GM18907 (cell line): ENCODE results near the gene AIG1.
A peak's percentile ranks its signal among the peaks of the same experiment; 100 is the strongest.

Experiments used
- ATAC-seq: cut with Tn5 transposase; IDR thresholded peaks from one replicate; pipeline ENCODE4 v1.9.1; 2021; ENCODE audit warnings: mild to moderate bottlenecking, moderate library complexity; ENCODE audit not compliant: unreplicated experiment

The AIG1 gene

GRCh38 chr6:143261899-143262436 is 201.3 kb downstream of the AIG1 start:
- ATAC-seq: no peak

DNA sequence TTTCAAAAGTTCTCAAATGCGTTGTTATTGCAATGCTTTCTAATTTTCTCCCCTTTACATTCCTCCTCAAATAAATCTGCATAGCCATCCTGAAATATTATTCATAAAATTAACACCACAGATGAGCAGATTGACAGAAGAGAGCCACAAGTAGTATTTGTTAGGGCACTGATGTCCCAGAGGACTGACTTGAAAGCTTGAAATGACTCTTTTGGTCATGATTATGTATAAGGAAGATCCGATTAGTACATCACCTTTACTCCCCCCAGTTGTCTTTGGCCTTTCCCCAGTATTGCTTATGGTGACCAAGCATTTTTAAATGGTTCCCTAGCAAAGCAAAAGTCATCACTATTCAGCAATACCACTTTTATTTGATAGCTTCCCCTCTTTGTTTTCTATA is 202.2 kb downstream of the AIG1 start:
- peak; percentile 71 for ATAC-seq

- no peak for ATAC-seq
Measured at GRCh38 chr6:143264379-143264778, 203.7 kb downstream of the AIG1 start.

DNA sequence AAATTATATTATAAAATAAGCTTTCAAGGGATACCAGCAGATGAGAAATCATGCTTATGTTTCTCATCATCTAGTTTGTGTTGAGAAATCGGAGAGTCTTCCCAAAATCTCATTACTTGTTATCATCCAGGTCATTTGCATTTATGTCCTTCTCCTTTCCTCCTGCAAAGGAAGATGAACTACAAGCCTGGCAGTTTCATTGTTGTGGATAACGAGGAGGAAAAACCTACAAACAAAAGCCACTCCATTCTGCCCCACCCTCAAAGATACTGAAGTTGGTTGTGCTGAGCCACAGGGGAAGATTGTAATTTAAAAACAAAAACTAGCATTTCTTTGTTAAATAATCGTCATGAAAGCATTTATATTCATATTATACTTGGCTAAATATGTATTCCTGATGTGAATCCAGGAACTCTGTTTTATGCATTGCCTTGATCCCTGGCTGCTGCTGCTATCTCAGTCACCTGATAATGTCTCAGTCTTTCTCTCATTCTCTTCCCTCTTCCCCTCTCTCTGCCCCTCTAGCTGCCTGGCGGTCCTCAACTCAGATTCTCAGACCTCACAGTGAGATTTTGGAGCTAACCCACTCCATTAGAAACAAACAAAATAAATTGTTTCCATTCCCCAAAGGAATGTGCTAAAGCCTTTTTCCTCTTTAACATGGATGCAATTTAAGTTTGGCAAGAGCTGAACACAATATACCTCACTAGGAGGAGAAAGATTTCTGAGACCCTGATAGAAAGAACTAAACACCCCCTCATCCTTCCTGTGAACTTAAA is 204.5 kb downstream of the AIG1 start:
- ATAC-seq: no peak

GRCh38 chr6:143267760-143268159 is 207.1 kb downstream of the AIG1 start:
- ATAC-seq: no peak

GRCh38 chr6:143268439-143268838 is 207.8 kb downstream of the AIG1 start:
- no peak for ATAC-seq

GRCh38 chr6:143270026-143270425 is 209.3 kb downstream of the AIG1 start:
- ATAC-seq: no peak

DNA sequence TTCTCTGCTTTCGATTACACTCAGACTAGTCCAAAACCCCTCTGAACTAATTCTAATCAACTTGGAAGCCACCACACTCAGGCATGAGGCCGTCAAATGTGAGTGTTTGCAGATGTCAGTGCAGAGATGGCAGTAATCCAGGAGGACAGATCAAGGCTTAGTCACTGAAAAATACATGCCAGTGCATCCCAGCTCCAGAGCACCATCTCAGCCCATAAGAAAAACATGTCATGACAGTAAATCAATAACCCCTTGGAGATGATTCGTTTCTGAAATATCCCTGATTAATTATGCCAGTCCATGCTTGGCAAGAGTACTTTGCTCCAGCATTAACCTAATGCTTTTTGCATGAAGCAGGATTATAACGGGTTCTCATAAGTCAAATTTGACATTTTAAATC is 210.3 kb downstream of the AIG1 start:
- no peak for ATAC-seq

DNA sequence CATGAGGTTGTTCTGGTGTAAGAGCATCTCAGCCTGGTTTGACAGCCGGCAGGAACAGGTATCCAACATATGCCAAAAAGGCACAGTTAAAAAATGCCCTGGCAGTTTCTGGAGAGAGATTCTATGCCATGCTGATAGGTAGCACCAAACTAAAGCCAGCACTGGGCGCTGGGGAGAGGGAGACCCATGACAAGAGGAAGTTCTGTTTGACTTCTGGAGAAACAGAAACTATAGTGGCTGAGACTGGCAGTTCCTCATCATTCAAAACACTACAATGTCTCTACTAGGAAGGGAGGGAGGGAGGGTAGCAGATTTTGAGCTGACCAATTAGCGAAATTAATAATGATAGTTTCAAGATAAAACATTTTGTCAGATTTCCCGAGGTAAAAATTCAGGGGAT is 215.7 kb downstream of the AIG1 start:
- peak; percentile 99 for ATAC-seq

- ATAC-seq: no peak
Measured at GRCh38 chr6:143279385-143279784, 218.7 kb downstream of the AIG1 start.

DNA sequence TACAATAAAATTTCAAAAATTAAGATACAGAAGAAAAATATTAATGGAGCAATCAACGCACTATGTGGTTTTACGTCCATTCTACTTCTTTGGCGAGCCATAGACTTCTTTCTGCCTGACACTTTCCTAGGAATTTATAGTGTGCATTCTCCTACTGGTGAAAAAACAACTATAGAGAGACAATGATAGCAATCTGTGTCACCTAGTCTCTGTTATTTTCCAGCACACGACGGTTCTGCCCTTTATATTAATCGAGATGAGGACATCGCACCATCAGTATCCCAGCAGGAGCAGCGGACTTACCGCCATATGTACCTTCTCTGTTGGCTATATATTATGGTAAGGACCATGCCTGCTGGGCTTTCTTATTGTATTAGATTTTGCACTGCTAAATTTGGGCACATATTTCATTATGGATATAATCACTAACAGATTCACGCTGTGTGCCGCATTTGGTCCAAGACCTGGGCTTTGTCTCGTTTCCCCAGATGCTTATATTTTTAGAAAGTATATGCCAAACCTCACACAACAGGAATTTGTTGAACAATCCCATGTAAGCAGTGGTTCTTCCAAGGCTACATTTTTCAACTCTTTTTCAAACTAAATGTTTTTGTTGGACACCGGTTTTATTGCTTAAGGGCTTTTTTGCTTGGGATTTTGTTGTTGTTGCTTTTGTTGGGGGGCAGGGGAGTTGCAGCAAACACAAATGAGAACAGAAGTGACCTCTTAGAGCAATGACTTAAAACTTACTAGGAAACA is 223.4 kb downstream of the AIG1 start:
- no peak for ATAC-seq

DNA sequence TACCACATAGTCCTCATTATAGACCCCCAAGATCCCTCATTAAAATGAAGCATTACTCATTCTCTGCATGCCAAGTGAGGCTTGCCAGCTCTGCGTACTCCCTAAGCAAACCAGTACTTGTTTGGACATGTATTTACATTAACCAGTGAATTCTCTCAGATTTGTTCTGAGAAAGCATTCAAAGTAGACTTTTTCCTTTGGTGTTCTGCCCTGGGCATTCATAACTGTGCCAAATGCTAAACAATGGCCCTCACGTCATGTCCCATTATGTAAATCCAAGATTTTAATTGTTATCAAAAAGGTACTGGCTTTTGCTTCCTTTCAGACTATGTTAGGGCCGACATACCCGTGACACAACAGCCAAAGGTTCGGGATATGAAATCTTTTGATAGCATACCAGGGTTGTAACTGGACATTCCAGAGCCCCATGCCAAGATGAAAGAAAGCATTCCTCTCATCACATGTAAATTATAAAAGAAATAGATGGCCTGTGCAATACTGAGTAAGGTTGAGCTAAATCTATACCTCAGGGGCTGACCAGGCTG is 225.6 kb downstream of the AIG1 start:
- ATAC-seq: no peak

DNA sequence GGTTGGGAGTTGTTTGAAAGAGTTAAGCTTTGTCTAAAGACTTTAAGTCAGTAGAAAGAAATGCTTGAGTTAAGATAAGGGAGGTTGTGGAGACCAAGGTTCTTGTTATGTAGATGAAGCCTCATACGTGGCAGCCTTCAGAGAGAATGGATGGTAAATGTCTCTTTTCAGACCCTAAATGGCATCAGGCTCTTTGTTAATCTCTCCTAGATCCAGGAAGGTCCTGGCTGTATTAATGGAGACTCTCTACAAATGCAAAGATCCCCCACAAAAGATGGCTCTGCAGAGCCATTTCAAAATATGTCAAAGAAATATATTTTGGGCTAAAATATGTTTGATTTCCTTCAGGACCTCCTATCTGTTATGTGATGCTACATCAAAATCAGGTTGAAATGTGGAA is 228.2 kb downstream of the AIG1 start:
- no peak for ATAC-seq

GRCh38 chr6:143290206-143290605 is 229.5 kb downstream of the AIG1 start:
- no peak for ATAC-seq

GRCh38 chr6:143293523-143293922 is 232.8 kb downstream of the AIG1 start:
- no peak for ATAC-seq

DNA sequence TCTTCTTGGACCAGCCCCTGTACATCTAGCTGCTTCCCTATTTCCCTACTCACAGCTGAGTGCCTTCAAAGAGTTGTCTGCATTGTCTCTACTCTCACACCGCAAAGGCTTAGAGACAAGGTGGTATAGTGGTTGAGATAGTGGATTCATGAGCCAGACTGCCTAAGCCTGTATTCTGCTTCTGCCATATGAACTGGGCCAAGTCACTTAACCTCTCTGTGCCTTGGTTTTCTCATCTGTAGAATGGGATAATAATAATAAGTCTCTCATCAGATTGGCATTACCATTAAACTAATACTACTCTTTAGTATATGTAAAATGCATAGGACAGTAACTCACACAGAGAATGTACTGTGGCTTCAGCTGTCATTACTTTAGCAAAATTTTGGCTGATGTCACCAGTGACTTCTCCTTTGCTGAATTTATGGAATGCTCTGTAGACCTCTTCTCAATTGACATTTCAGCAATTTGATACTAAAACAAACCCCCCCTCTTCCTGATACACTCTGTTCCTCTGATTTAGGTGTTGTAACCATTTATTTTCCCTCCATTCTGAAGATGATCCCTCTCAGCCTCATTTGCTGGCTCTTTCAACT is 233.7 kb downstream of the AIG1 start:
- no peak for ATAC-seq

- no peak for ATAC-seq
Measured at GRCh38 chr6:143295932-143296331, 235.2 kb downstream of the AIG1 start.

DNA sequence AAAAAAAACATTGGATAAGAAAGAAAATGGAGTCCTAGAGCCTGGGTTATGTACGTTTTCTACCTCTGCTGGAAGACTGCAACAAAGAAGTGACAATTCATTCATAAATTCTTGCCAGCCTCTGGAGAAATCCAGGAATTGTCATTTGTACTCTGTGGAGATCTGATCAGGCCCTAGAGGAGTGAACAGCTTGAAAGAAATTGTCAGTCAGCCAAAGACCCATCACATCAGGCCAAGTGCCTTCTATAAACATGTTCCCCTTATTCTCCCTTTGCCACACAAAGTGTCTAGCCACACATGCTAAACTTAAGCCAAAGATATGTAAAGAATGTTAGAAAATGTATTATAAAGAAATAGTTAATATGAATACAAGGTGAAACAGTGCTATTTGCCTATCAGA is 237.4 kb downstream of the AIG1 start:
- ATAC-seq: no peak

DNA sequence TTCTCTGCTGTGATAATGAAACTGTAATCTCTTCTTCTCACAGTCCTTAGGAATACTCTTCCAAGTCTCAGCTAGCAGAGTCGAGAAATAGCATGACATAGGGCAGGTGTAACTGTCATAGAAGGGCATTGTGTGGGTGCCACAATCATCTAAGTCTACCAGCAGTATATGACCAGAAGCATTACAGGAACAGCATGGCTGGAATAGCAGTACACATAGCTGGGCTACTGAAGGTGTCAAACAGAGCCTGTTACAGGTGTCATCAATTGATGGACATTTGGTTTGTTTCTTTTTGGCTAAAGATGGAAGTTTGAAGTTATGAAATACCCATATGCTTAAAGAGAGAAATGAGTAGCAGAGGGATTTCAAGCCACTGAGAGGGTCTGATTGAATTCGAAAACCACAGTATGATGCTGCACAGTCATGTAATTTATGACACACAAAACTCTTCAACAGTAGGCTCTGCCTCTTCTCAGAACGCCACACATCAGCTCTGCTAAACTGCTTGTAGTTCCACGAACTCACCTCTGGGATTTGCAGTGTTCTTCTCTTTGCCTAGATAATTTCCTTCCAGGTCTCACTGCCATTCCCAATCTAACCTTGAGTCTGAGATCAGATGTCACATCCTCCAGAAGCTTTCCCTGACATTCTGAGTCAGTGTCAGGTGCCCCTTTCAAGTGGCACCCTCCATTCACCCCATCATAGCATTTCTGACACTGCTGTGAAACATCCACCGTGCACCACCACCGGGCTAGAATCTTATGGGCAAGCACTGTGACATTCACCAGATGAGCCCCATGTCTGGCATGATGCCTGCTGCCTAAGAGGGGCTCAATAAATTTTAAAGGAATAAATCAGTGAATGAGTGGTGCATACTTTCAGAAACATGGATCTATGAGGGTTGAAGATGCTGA is 238.8 kb downstream of the AIG1 start:
- ATAC-seq: no peak

DNA sequence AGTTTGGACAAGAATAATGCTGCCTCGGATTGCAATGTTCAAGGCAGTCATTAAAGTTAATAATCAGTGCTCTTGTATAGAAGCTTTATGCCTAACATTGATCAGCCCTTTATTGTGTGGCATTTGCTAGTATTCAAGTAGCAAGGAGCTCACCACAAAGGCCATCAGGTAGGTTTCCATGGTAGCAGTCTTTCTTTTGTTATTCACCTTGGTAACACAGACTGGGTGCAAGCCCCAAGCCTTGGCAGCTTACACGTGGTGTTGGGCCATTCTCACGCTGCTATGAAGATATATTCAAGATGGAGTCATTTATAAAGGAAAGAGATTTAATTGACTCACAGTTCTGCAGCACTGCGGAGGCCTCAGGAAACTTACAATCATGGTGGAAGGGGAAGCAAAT is 240.5 kb downstream of the AIG1 start:
- ATAC-seq: no peak
